ENCODE results near the gene CMYA5.
A peak's percentile ranks its signal among the peaks of the same experiment; 100 is the strongest.
"Not testable (repeated sequence)": the region's sequence is repeated elsewhere in the genome, so short reads cannot be mapped to it uniquely, and the experiment has no call there.

Gene CMYA5

DNA sequence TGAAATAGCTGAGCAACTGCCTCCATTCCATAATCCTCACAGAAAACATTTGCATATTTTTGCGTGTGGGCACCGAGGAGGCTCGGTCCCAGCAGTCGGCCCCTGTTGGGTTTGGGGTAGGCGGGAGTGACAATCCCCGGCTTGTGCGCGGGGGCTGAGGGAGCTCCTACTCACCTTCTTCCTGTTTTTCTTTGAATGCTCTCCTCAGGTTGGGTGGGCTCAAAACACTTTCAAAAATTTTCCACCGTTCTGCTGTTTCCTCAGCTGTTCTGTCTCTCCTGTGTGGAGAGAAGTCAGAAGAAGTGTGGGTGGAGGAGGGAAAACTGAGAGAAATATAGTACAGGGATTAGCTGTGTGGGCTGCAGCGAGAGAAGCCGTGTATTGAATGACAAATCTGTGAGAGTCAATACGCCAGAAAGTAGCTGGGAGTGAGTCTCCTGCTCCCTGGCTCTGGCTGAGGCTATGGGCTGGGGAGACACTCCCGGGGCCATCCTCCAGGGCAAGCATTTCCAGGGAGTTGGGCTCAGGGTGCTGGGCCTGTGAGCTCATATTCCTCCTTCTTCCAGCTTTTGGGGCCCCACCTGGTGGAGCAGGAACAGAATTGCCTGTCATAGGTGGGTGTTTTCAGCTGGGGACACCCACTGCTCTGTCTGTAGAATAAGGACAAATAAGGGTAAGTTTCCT lies 84.7 kb downstream of the CMYA5 start:
- Histone ChIP-seq H3K79me2 (ENCODE audit: insufficient read depth, low read length) (no peaks in the 10 kb centered on the region), H2AFZ (ENCODE audit: low read length) (no peak overlapping the region), H3F3A (ENCODE audit: insufficient read depth, low read length) (no peaks in the 10 kb centered on the region), H3K9me2 (ENCODE audit: low read depth, low read length) (no peaks in the 10 kb centered on the region), H3K9ac (ENCODE audit: low read length) (no peak overlapping the region), H3K9me3 (ENCODE audit: low read length) (no peaks in the 10 kb centered on the region), H3K27me3 (ENCODE audit: insufficient read depth, low read length) (no peaks in the 10 kb centered on the region), H4K20me1 (ENCODE audit: insufficient read depth, low read length) (no peaks in the 10 kb centered on the region), H3K4me1 (ENCODE audit: insufficient read depth, low read length, severe bottlenecking) (no peaks in the 10 kb centered on the region), H3K27ac (ENCODE audit: low read depth, low read length, poor library complexity, severe bottlenecking) (no peak overlapping the region), H3K4me3 (ENCODE audit: low read depth, low read length, poor library complexity, severe bottlenecking) (no peak overlapping the region), H3K36me3 (ENCODE audit: insufficient read depth, low read length) (no peaks in the 10 kb centered on the region), H3K4me2 (ENCODE audit: low read length) (no peak overlapping the region)
- TF ChIP-seq, protein P1, sequence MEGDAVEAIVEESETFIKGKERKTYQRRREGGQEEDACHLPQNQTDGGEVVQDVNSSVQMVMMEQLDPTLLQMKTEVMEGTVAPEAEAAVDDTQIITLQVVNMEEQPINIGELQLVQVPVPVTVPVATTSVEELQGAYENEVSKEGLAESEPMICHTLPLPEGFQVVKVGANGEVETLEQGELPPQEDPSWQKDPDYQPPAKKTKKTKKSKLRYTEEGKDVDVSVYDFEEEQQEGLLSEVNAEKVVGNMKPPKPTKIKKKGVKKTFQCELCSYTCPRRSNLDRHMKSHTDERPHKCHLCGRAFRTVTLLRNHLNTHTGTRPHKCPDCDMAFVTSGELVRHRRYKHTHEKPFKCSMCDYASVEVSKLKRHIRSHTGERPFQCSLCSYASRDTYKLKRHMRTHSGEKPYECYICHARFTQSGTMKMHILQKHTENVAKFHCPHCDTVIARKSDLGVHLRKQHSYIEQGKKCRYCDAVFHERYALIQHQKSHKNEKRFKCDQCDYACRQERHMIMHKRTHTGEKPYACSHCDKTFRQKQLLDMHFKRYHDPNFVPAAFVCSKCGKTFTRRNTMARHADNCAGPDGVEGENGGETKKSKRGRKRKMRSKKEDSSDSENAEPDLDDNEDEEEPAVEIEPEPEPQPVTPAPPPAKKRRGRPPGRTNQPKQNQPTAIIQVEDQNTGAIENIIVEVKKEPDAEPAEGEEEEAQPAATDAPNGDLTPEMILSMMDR (IDR thresholded peaks at IDR 0.05; ENCODE audit: low read length), result peak; percentile 35; the same call in 1 of the 2 replicates
- TF ChIP-seq EZH2 (IDR thresholded peaks at IDR 0.05; ENCODE audit: borderline replicate concordance, low read length), result no peak

DNA sequence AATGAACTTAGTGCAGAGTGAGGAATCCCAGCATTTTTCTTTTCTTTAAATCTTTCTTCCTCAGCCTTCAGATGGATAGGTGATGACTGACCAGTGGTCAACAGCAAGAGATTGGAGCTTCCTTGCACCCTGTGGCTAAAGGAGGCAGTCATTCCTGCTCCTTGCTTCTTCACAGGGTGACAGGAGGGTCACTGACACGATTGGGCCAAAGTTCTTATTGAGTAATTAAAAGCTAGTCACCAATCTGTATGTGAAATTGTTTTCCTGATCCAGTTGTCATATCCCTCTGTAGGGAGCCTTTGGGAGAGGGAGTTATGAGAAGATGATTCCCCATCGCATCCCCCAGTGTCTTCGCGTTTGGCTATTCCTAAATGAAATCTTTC lies 85.2 kb downstream of the CMYA5 start:
- Histone ChIP-seq H3K9me2 (ENCODE audit: low read depth, low read length) (no peaks in the 10 kb centered on the region), H3K79me2 (ENCODE audit: insufficient read depth, low read length) (no peaks in the 10 kb centered on the region), H3K27ac (ENCODE audit: low read depth, low read length, poor library complexity, severe bottlenecking) (no peak overlapping the region), H3F3A (ENCODE audit: insufficient read depth, low read length) (no peaks in the 10 kb centered on the region), H3K36me3 (ENCODE audit: insufficient read depth, low read length) (no peaks in the 10 kb centered on the region), H4K20me1 (ENCODE audit: insufficient read depth, low read length) (no peaks in the 10 kb centered on the region), H3K4me1 (ENCODE audit: insufficient read depth, low read length, severe bottlenecking) (no peaks in the 10 kb centered on the region), H3K9me3 (ENCODE audit: low read length) (no peaks in the 10 kb centered on the region), H3K4me2 (ENCODE audit: low read length) (no peak overlapping the region), H3K9ac (ENCODE audit: low read length) (no peak overlapping the region), H3K27me3 (ENCODE audit: insufficient read depth, low read length) (no peaks in the 10 kb centered on the region), H3K4me3 (ENCODE audit: low read depth, low read length, poor library complexity, severe bottlenecking) (no peak overlapping the region), H2AFZ (ENCODE audit: low read length) (no peak overlapping the region)
- TF ChIP-seq, protein P1 (IDR thresholded peaks at IDR 0.05; ENCODE audit: low read length), result no peak
- no peak for TF ChIP-seq EZH2 (IDR thresholded peaks at IDR 0.05; ENCODE audit: borderline replicate concordance, low read length)

DNA sequence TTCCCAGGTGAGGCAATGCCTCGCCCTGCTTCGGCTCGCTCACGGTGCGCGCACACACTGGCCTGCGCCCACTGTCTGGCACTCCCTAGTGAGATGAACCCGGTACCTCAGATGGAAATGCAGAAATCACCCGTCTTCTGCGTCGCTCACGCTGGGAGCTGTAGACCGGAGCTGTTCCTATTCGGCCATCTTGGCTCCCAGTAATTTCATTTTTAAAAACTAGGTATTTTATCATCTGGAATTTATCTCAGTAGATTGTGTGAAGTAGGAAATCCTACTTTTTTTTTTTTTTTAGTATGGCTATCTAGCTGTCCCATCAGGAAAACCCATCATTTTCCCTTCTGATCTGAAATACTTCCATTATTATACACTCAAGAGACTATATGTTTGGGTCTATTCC lies 95.1 kb downstream of the CMYA5 start:
- H3K4me2 ChIP-seq (ENCODE audit: low read length), result not testable (repeated sequence)

DNA sequence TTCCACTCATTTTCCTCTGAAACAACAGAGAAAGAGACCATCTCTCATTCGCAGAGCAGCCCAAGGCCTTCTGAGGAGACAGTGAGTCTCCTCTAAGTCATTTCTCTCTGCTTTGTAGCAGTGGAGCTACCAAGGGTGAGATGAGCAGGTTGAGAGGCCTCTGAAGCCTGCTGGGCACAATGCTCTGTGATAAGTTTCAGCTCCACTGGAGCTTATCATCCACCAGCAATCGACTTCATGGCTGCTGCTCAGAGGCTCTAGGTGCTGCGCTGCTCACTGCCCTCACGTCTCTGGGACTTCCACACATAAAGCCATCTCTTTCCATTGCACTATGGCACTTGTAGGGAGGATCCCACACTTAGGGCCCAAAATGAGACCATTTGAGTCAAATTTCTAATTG lies 96.3 kb downstream of the CMYA5 start:
- no peak for TF ChIP-seq EZH2 (IDR thresholded peaks at IDR 0.05; ENCODE audit: borderline replicate concordance, low read length)
- TF ChIP-seq, protein P1 (IDR thresholded peaks at IDR 0.05; ENCODE audit: low read length), result no peak
- Histone ChIP-seq H3K9me3 (ENCODE audit: low read length) (no peaks in the 10 kb centered on the region), H3K27ac (ENCODE audit: low read depth, low read length, poor library complexity, severe bottlenecking) (no peak overlapping the region), H3K36me3 (ENCODE audit: insufficient read depth, low read length) (no peaks in the 10 kb centered on the region), H4K20me1 (ENCODE audit: insufficient read depth, low read length) (no peaks in the 10 kb centered on the region), H3K4me2 (ENCODE audit: low read length) (no peak overlapping the region), H3K9me2 (ENCODE audit: low read depth, low read length) (no peaks in the 10 kb centered on the region), H3K79me2 (ENCODE audit: insufficient read depth, low read length) (no peaks in the 10 kb centered on the region), H3K9ac (ENCODE audit: low read length) (no peak overlapping the region), H3K4me3 (ENCODE audit: low read depth, low read length, poor library complexity, severe bottlenecking) (no peak overlapping the region), H3F3A (ENCODE audit: insufficient read depth, low read length) (no peaks in the 10 kb centered on the region), H3K27me3 (ENCODE audit: insufficient read depth, low read length) (no peaks in the 10 kb centered on the region), H2AFZ (ENCODE audit: low read length) (no peak overlapping the region), H3K4me1 (ENCODE audit: insufficient read depth, low read length, severe bottlenecking) (no peaks in the 10 kb centered on the region)

More for the DNA sequence above, 95.1 kb downstream of the CMYA5 start:
- not testable (repeated sequence) for H3K9ac ChIP-seq (ENCODE audit: low read length); H3K27ac ChIP-seq (ENCODE audit: low read depth, low read length, poor library complexity, severe bottlenecking); H3K79me2 ChIP-seq (ENCODE audit: insufficient read depth, low read length); H3K9me2 ChIP-seq (ENCODE audit: low read depth, low read length); H4K20me1 ChIP-seq (ENCODE audit: insufficient read depth, low read length); H3K4me1 ChIP-seq (ENCODE audit: insufficient read depth, low read length, severe bottlenecking); H3K27me3 ChIP-seq (ENCODE audit: insufficient read depth, low read length); H2AFZ ChIP-seq (ENCODE audit: low read length); H3F3A ChIP-seq (ENCODE audit: insufficient read depth, low read length); H3K36me3 ChIP-seq (ENCODE audit: insufficient read depth, low read length); H3K4me3 ChIP-seq (ENCODE audit: low read depth, low read length, poor library complexity, severe bottlenecking); H3K9me3 ChIP-seq (ENCODE audit: low read length)

Data from OCI-LY1 (cell line).